SK-N-SH treated with all-trans-retinoic acid at 6 μM for 48 hours (cell line): ENCODE measurements around the gene RRP15.

Experiments used
- ARNTL ChIP-seq: fragments of 450-650 bp; formaldehyde crosslinking; IDR thresholded peaks from 2 replicates; pipeline ENCODE4 v1.5.0; 2020; ENCODE audit warnings: low read depth, mild to moderate bottlenecking, moderate library complexity, borderline replicate concordance
- BACH2 ChIP-seq: fragments of 250-450 bp; sonication (Bioruptor Pico); IDR thresholded peaks from 2 replicates; pipeline ENCODE4 v1.9.0; 2021; ENCODE audit warnings: mild to moderate bottlenecking, borderline replicate concordance
- ESRRG ChIP-seq: fragments of 250-450 bp; sonication (Bioruptor Pico); IDR thresholded peaks from 2 replicates; pipeline ENCODE4 v1.6.1; 2021; ENCODE audit warnings: mild to moderate bottlenecking
- PATZ1 ChIP-seq: fragments of 250-450 bp; sonication (Bioruptor Pico); IDR thresholded peaks from 2 replicates; pipeline ENCODE4 v1.8.0; 2020; ENCODE audit warnings: mild to moderate bottlenecking, moderate library complexity, borderline replicate concordance
- RARB ChIP-seq: fragments of 250-450 bp; sonication (Bioruptor Pico); IDR thresholded peaks from 2 replicates; pipeline ENCODE4 v1.8.0; 2021; ENCODE audit warnings: mild to moderate bottlenecking, moderate library complexity
- SNAI2 ChIP-seq: fragments of 250-450 bp; sonication (Bioruptor Pico); IDR thresholded peaks from 2 replicates; pipeline ENCODE4 v1.5.0; 2020; ENCODE audit warnings: mild to moderate bottlenecking, moderate library complexity
- TCF4 ChIP-seq: fragments of 250-450 bp; sonication (Bioruptor Pico); IDR thresholded peaks from 2 replicates; pipeline ENCODE4 v1.8.0; 2021; ENCODE audit warnings: mild to moderate bottlenecking, moderate library complexity, borderline replicate concordance
- ZFP3 ChIP-seq: fragments of 250-450 bp; sonication (Bioruptor Pico); IDR thresholded peaks from 2 replicates; pipeline ENCODE4 v1.5.0; 2020; ENCODE audit warnings: mild to moderate bottlenecking, moderate library complexity
- ZFP30 ChIP-seq: fragments of 450-650 bp; formaldehyde crosslinking; IDR thresholded peaks from 2 replicates; pipeline ENCODE4 v1.5.0; 2022; ENCODE audit warnings: mild to moderate bottlenecking, moderate library complexity
- ZNF70 ChIP-seq: fragments of 450-650 bp; formaldehyde crosslinking; IDR thresholded peaks from 2 replicates; pipeline ENCODE4 v1.5.0; 2020; ENCODE audit warnings: mild to moderate bottlenecking, moderate library complexity

- TF ChIP-seq BACH2 (CRISPR knock-in tag) (no peak), ARNTL (CRISPR knock-in tag) (no peak), TCF4 (CRISPR knock-in tag) (no peak), RARB (CRISPR knock-in tag) (no peak), ZNF70 (CRISPR knock-in tag) (no peak), SNAI2 (CRISPR knock-in tag) (no peak), ZFP30 (no peak), PATZ1 (CRISPR knock-in tag) (no peak), ESRRG (no peak), ZFP3 (no peak)
These were observed 17.1 kb downstream of the RRP15 start for GRCh38 chr1:218302155-218302554.
